GM23338 (cell line): ENCODE results near the gene SEPTIN3. TPM values are rescaled to one million over a fixed set of nuclear protein-coding genes. Genes with fewer than 3 reads are reported as not detected.

Source experiments
- ATAC-seq: fragments of 200-7000 bp; cut with Tn5 transposase; 3 replicates; pipeline ENCODE4 v1.9.1; 2020
- DNase-seq: peaks from one replicate; pipeline ENCODE4 v3.0.0-alpha.2; 2015; ENCODE audit warnings: low spot score
- H2AFZ ChIP-seq: fragments of 200-600 bp; sonication (generic); 2 replicates; pipeline ENCODE4 v1.8.0; 2016; ENCODE audit warnings: antibody characterized with exemption, mild to moderate bottlenecking, moderate library complexity
- H3F3A ChIP-seq: fragments of 200-600 bp; sonication (generic); replicated peaks from 2 replicates; pipeline ENCODE4 v1.8.0; 2017; ENCODE audit warnings: antibody characterized with exemption, mixed run types, low read depth
- H3K27ac ChIP-seq: fragments of 200-600 bp; sonication (generic); 2 replicates; pipeline ENCODE4 v1.6.1; 2016; ENCODE audit warnings: low read depth
- H3K27me3 ChIP-seq: fragments of 200-600 bp; sonication (generic); 2 replicates; pipeline ENCODE4 v1.8.0; 2016; ENCODE audit warnings: mild to moderate bottlenecking, mixed run types, moderate library complexity; ENCODE audit not compliant: insufficient read depth
- H3K36me3 ChIP-seq: fragments of 200-600 bp; sonication (generic); 2 replicates; pipeline ENCODE4 v1.8.0; 2016; ENCODE audit warnings: mild to moderate bottlenecking; ENCODE audit not compliant: insufficient read depth
- H3K4me1 ChIP-seq: fragments of 200-600 bp; sonication (generic); 2 replicates; pipeline ENCODE4 v1.8.0; 2016; ENCODE audit warnings: mild to moderate bottlenecking, moderate library complexity; ENCODE audit not compliant: insufficient read depth
- H3K4me2 ChIP-seq: fragments of 200-600 bp; sonication (generic); 2 replicates; pipeline ENCODE4 v1.7.1; 2017; ENCODE audit warnings: mixed run types
- H3K4me3 ChIP-seq: fragments of 200-600 bp; sonication (generic); 2 replicates; pipeline ENCODE4 v1.6.1; 2016; ENCODE audit warnings: mixed run types
- H3K79me2 ChIP-seq: fragments of 200-600 bp; sonication (generic); replicated peaks from 2 replicates; pipeline ENCODE4 v1.8.0; 2017; ENCODE audit warnings: mild to moderate bottlenecking; ENCODE audit not compliant: insufficient read depth
- H3K9me2 ChIP-seq: fragments of 200-600 bp; sonication (generic); 2 replicates; pipeline ENCODE4 v1.8.0; 2017; ENCODE audit not compliant: insufficient read depth
- H4K20me1 ChIP-seq: fragments of 200-600 bp; sonication (generic); replicated peaks from 2 replicates; pipeline ENCODE4 v1.8.0; 2017; ENCODE audit warnings: mild to moderate bottlenecking; ENCODE audit not compliant: insufficient read depth
- H3K27ac Mint-ChIP-seq: 2 replicates; pipeline ENCODE4 v1.8.0; 2020; ENCODE audit warnings: inconsistent platforms, mild to moderate bottlenecking, moderate library complexity, mixed read lengths
- H3K27me3 Mint-ChIP-seq: 3 replicates; pipeline ENCODE4 v1.8.0; 2022; ENCODE audit warnings: low read depth, mild to moderate bottlenecking, moderate library complexity, mixed read lengths, inconsistent platforms; ENCODE audit not compliant: insufficient read depth, poor library complexity
- H3K36me3 Mint-ChIP-seq: 3 replicates; pipeline ENCODE4 v1.8.0; 2021; ENCODE audit warnings: low read depth, mild to moderate bottlenecking, inconsistent platforms, moderate library complexity, mixed read lengths
- H3K4me1 Mint-ChIP-seq: 3 replicates; pipeline ENCODE4 v1.8.0; 2020; ENCODE audit warnings: mild to moderate bottlenecking, inconsistent platforms, mixed read lengths
- H3K4me3 Mint-ChIP-seq: 3 replicates; pipeline ENCODE4 v1.8.0; 2021; ENCODE audit warnings: moderate library complexity, mild to moderate bottlenecking, inconsistent platforms, mixed read lengths
- H3K9me3 Mint-ChIP-seq: 3 replicates; pipeline ENCODE4 v1.8.0; 2020; ENCODE audit warnings: moderate library complexity, mild to moderate bottlenecking, inconsistent platforms, mixed read lengths
- CTCF ChIP-seq, 2 experiments: fragments of 200-600 bp in 1 of 2; sonication (generic) in 1 of 2; conservative IDR thresholded peaks; 2 replicates each; pipeline versions ENCODE4 v1.5.1 to v1.6.1; 2016 to 2017; ENCODE audit warnings: antibody characterized with exemption in 2 of 2, low read depth in 2 of 2, mild to moderate bottlenecking in 2 of 2, moderate library complexity in 1 of 2
- ETS1 ChIP-seq: IDR thresholded peaks from 2 replicates; pipeline ENCODE4 v1.6.1; 2016; ENCODE audit warnings: antibody characterized with exemption
- EZH2phosphoT487 ChIP-seq: fragments of 200-600 bp; sonication (generic); IDR thresholded peaks from one replicate; pipeline ENCODE4 v1.8.1; 2018; ENCODE audit warnings: antibody characterized with exemption; ENCODE audit not compliant: unreplicated experiment
- JUNB ChIP-seq: IDR thresholded peaks from one replicate; pipeline ENCODE4 v1.6.1; 2016; ENCODE audit warnings: antibody characterized with exemption; ENCODE audit not compliant: unreplicated experiment
- NANOG ChIP-seq: IDR thresholded peaks from 2 replicates; pipeline ENCODE4 v1.6.1; 2016; ENCODE audit warnings: antibody characterized with exemption, borderline replicate concordance
- POLR2AphosphoS5 ChIP-seq: IDR thresholded peaks from 2 replicates; pipeline ENCODE4 v1.6.1; 2016; ENCODE audit warnings: antibody characterized with exemption, low read depth
- STAT1 ChIP-seq: IDR thresholded peaks from one replicate; pipeline ENCODE4 v1.6.1; 2016; ENCODE audit warnings: antibody characterized with exemption; ENCODE audit not compliant: unreplicated experiment
- ZNF114 ChIP-seq: fragments of 250-450 bp; sonication (Bioruptor Pico); IDR thresholded peaks from 2 replicates; pipeline ENCODE4 v1.5.0; 2020; ENCODE audit warnings: mild to moderate bottlenecking, moderate library complexity
- ZNF331 ChIP-seq: fragments of 250-450 bp; sonication (Bioruptor Pico); IDR thresholded peaks from 2 replicates; pipeline ENCODE4 v1.5.0; 2020; ENCODE audit warnings: low read depth, mild to moderate bottlenecking, moderate library complexity
- ZNF462 ChIP-seq: fragments of 250-450 bp; sonication (Bioruptor Pico); IDR thresholded peaks from 2 replicates; pipeline ENCODE4 v1.5.0; 2020; ENCODE audit warnings: mild to moderate bottlenecking, moderate library complexity
- polyA plus RNA-seq: library from polyadenylated mRNA; unstranded; fragments of >200 nt; fragmentation: Nextera tagmentation; extraction: Ambion mirVana; gene quantifications from 2 replicates; pipeline ENCODE4 v1.2.1, GENCODE V29; 2016
- total RNA-seq: library from RNA; depleted of rRNA; stranded (reverse); fragments of >200 nt; shearing (Covaris generic); gene quantifications from 2 replicates; pipeline ENCODE4 v1.2.3, GENCODE V29; 2014

Gene SEPTIN3
- total and polyA plus RNA-seq, 2 experiments from 2014 or later: 16.4 to 28.4 TPM

GRCh38 chr22:42010778-42011177, 41.5 kb downstream of the SEPTIN3 start:
- Histone ChIP-seq H3K9me2 (peaks cover 3% of the 10 kb centered on the region; the same call in 1 of the 2 replicates), H3F3A (no peaks in the 10 kb centered on the region), H4K20me1 (no peaks in the 10 kb centered on the region), H3K79me2 (no peaks in the 10 kb centered on the region), H3K4me1 (no peaks in the 10 kb centered on the region), H2AFZ (no peak overlapping the region), H3K27me3 (no peaks in the 10 kb centered on the region), H3K36me3 (no peaks in the 10 kb centered on the region), H3K27ac (no peak overlapping the region), H3K4me2 (no peak overlapping the region), H3K4me3 (no peak overlapping the region)
- Mint-ChIP-seq H3K9me3 (peaks cover 21% of the 10 kb centered on the region), H3K27ac (no peak overlapping the region), H3K4me3 (no peak overlapping the region), H3K27me3 (peaks cover 4% of the 10 kb centered on the region), H3K4me1 (no peaks in the 10 kb centered on the region), H3K36me3 (no peaks in the 10 kb centered on the region; the same call in 2 of the 3 replicates)
- ATAC-seq (no peak), DNase-seq (no peak)
- TF ChIP-seq ZNF331 (CRISPR knock-in tag) (no peak), JUNB (no peak), NANOG (no peak), POLR2AphosphoS5 (no peak), ZNF462 (CRISPR knock-in tag) (no peak), STAT1 (no peak)

- no peaks in the 10 kb centered on the region for H3K4me1 ChIP-seq
- H3K27me3 ChIP-seq: no peaks in the 10 kb centered on the region
- H3K4me2 ChIP-seq: no peak overlapping the region
- H3K27ac ChIP-seq: no peak overlapping the region
- H3K9me3 Mint-ChIP-seq: peaks cover 21% of the 10 kb centered on the region
- H4K20me1 ChIP-seq: no peaks in the 10 kb centered on the region
- H3K36me3 ChIP-seq: no peaks in the 10 kb centered on the region
- no peaks in the 10 kb centered on the region for H3K79me2 ChIP-seq
- H3K9me2 ChIP-seq: 0 out of 2 replicates have a peak, but pooled peaks cover 3% of the 10 kb centered on the region
- no peak for ATAC-seq
- no peaks in the 10 kb centered on the region for H3F3A ChIP-seq
- no peak overlapping the region for H2AFZ ChIP-seq
- peaks cover 4% of the 10 kb centered on the region for H3K27me3 Mint-ChIP-seq
- no peak overlapping the region for H3K27ac Mint-ChIP-seq
- H3K4me3 ChIP-seq: no peak overlapping the region
- no peak overlapping the region for H3K4me3 Mint-ChIP-seq
- no peaks in the 10 kb centered on the region for H3K4me1 Mint-ChIP-seq
- no peak for DNase-seq
- no peaks in the 10 kb centered on the region; the same call in 2 of the 3 replicates for H3K36me3 Mint-ChIP-seq
- TF ChIP-seq ETS1: no peak
- TF ChIP-seq ZNF114 (CRISPR knock-in tag): no peak
- no peak for TF ChIP-seq POLR2AphosphoS5
- no peak for TF ChIP-seq NANOG
- TF ChIP-seq JUNB: no peak
- TF ChIP-seq EZH2phosphoT487: no peak
- no peak for TF ChIP-seq CTCF (conservative IDR thresholded peaks at IDR 0.05; ENCODE audit: low read depth in 2 of 2)
- TF ChIP-seq STAT1: no peak
- no peak for TF ChIP-seq ZNF331 (CRISPR knock-in tag)
Observed at GRCh38 chr22:42013385-42013784, 44.1 kb downstream of the SEPTIN3 start.
